HG02938 (cell line): Measurements from ENCODE around the gene SPG7.
"Not testable (repeated sequence)": the region's sequence is repeated elsewhere in the genome, so short reads cannot be mapped to it uniquely, and the experiment has no call there.

Experiments
- ATAC-seq: cut with Tn5 transposase; IDR thresholded peaks from one replicate; pipeline ENCODE4 v1.9.1; 2021; ENCODE audit warnings: mild to moderate bottlenecking, moderate library complexity; ENCODE audit not compliant: unreplicated experiment

Gene SPG7

GRCh38 chr16:89575247-89576152 is 67.3 kb downstream of the SPG7 start, which contains the start of gene CPNE7:
Gene CPNE7 (plus strand): TSS chr16:89575758. CDS start chr16:89575898, 140 bp downstream.
- ATAC-seq: no peak

GRCh38 chr16:89576153-89577054 is 68.2 kb downstream of the SPG7 start:
- no peak for ATAC-seq

- ATAC-seq: no peak
These were observed 69.0 kb downstream of the SPG7 start for GRCh38 chr16:89577055-89577759.

GRCh38 chr16:89579351-89579750 is 71.1 kb downstream of the SPG7 start:
- ATAC-seq: no peak

- ATAC-seq: no peak
These were observed 73.0 kb downstream of the SPG7 start for GRCh38 chr16:89581045-89581695.

- no peak for ATAC-seq
These were observed 73.8 kb downstream of the SPG7 start for GRCh38 chr16:89581861-89582563.

- no peak for ATAC-seq
These were observed 74.5 kb downstream of the SPG7 start for GRCh38 chr16:89582614-89583196.

GRCh38 chr16:89583197-89583894 is 75.1 kb downstream of the SPG7 start:
- no peak for ATAC-seq

- ATAC-seq: no peak
These were observed 75.9 kb downstream of the SPG7 start for GRCh38 chr16:89583895-89584644.

- no peak for ATAC-seq
These were observed 76.8 kb downstream of the SPG7 start for GRCh38 chr16:89584768-89585549.

GRCh38 chr16:89586218-89586617 is 78.0 kb downstream of the SPG7 start:
- ATAC-seq: no peak

GRCh38 chr16:89586853-89587252 is 78.7 kb downstream of the SPG7 start:
- no peak for ATAC-seq

- ATAC-seq: not testable (repeated sequence)
These were observed 79.5 kb downstream of the SPG7 start for GRCh38 chr16:89587676-89588075.

GRCh38 chr16:89588413-89589109 is 80.4 kb downstream of the SPG7 start:
- no peak for ATAC-seq

GRCh38 chr16:89589241-89589926 is 81.2 kb downstream of the SPG7 start:
- no peak for ATAC-seq

GRCh38 chr16:89593841-89594240 is 85.6 kb downstream of the SPG7 start:
- no peak for ATAC-seq
